Central memory CD4-positive, alpha-beta T cell (primary cell): ENCODE results near the gene PTPRM.

Experiments used
- DNase-seq: peaks from one replicate; pipeline ENCODE4 v3.0.0; 2022

PTPRM gene

DNA sequence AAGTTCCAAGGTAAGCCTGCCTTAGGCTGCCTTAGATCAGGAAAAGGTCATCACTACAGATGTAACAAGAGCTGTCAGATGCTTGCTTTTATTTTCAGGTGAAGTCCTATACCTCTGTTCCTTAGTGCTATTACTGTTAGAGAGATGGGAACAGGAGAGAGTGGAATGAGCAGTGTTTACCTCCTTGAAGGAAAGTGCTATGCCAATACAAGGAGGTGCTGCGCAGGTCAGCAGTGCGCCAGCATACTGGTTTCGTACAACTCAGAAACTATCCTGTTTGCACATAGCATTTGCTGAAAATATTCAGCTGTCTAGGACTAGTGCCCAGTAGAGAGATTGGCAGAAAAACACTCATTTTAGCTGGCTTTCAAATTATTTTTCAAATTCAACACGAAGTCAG is 629.1 kb downstream of the PTPRM start:
- no peak for DNase-seq

GRCh38 chr18:8197499-8197898 is 630.4 kb downstream of the PTPRM start:
- no peak for DNase-seq

DNA sequence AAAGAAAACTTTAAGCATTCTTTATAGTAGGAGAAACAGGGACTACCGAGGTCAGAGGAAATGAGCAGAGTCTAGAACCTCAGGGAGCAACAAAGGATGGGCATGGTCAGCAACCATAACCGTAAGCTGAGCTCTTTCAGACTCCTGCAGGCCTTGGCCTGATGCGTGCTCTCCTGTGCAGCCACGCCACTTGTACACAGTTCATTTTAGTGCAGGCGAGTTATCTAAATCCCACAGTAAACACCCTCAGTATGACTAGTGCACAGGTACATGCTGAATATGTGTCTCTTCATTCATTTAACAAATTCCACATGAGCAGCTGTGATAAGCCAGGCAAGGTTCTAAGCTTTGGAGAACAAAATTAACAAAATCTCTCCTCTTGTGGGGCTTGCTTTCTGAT is 640.9 kb downstream of the PTPRM start:
- no peak for DNase-seq

GRCh38 chr18:8208716-8209115 is 641.6 kb downstream of the PTPRM start:
- no peak for DNase-seq

DNA sequence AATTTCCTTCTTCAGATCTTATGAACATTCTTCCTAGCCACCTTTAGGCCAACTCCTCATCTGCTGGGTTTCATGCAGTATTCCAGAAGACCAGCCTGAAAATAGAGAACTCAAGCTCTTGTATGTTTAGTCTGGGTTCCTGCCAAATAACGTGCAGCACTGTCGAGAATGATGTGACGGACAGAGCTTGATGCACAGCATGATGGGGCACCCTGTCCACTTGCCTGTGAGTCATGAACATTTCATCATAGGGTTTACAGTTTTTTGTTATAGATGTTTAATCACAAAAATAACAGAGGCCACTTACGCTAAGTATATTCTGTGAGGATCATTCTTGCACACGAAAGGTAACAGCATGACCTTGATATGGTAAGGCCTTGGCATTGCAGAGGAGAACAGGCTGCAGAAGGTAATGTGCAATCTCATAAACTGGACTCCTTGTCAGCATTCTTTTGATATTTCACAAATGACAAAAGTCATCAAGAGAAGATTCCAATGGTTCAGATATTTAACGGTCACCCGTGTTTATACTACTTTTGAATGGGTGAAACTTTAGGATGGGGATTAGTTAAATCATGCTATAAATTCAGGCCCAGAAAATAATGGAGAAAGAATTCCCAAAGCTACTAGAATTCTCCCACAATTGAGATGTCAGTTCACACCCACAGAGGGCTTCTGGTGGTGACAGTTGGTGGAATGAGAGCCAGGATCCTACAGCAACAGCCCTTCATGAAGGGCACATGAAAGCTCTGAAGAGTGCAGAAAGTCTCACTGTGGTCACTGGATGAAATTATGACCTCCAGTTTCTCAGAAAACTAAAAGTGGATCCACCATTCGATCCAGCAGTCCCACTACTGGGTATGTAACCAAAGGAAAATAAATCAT is 646.0 kb downstream of the PTPRM start:
- DNase-seq, result no peak

- no peak for DNase-seq
These were observed 648.6 kb downstream of the PTPRM start for GRCh38 chr18:8215741-8216140.

DNA sequence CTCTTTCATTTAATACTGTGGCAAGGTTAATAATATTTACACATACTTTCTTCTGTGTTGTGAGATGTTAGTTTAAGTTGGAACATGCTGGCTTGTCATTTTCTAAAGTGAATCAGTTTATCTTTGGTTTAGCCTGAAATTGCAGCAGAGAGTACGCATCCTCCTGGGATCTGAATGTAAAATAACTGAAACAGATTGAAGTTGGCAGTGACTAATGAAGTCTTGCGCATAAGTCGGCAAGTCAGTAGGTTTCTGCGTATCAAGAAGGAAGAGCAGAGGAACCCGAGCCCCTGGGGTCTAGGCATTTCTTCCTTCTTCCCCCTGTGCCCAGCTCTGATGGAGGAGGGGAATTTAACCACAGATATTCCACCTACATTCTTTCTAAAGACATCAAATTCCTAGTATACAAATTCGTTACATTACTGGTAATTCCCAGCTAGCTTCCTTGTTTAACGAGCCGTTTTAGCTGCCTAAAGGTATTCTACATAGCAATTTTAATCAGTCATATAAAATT is 650.0 kb downstream of the PTPRM start:
- DNase-seq, result no peak

DNA sequence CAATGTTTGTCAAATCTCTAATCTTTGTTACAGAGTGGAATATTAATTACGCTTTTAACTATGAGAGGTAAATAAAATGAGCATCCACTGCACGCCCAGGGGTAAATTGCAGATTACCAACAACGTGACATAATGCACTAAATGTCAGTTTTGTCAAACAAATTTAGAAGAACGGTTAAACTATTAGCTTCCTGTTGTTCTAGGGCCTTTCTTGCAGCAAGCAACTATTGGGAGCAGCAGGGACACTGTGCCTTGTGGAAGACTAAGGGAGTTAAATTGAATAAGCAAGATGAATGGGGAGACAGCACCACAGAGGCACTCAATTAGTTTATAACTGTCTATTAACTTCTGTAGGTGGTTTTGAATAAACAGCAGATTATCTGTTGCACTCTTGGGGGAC is 651.1 kb downstream of the PTPRM start:
- DNase-seq, result no peak

- no peak for DNase-seq
These were observed 654.3 kb downstream of the PTPRM start for GRCh38 chr18:8221452-8221851.

DNA sequence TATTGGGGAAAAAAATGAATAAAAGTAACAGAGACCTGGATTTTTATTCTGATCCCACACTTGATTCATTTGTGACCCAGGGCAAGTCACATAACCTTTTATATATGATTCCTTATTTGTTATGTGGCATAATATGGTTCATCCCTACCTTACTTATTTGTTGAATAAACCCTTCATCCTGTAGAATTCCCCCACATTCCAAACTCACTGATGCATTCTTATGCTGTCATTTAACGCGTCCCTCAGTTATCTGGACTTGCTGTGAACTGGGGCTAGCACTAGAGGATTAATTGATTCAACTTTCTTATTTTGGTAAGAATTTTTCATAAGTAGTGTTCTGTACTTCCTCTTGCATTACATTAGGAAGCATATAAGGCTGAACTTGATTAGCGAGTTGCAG is 657.5 kb downstream of the PTPRM start:
- DNase-seq, result no peak

- DNase-seq, result no peak
These were observed 661.9 kb downstream of the PTPRM start for GRCh38 chr18:8229040-8229439.

- no peak for DNase-seq
These were observed 662.7 kb downstream of the PTPRM start for GRCh38 chr18:8229787-8230186.

- no peak for DNase-seq
These were observed 664.2 kb downstream of the PTPRM start for GRCh38 chr18:8231316-8231715.

GRCh38 chr18:8232791-8233190 is 665.7 kb downstream of the PTPRM start:
- DNase-seq, result no peak

DNA sequence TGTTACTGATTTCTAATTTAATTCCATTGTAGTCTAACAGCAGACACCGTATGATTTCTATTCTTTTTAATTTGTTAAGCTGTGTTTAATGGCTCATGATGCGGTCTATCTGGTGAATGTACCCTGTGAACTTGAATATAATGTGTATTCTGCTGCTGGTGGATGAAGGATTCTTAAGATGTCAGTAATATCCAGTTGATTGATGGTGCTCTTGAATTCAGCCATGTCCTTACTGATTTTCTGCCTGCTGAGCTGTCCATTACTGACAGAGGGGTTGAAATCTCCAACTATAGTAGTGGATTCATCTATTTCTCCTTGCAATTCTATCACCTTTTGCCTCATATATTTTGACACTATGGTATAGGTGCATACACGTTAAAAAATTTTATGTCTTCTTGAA is 668.8 kb downstream of the PTPRM start:
- DNase-seq, result no peak

GRCh38 chr18:8238507-8238906 is 671.4 kb downstream of the PTPRM start:
- no peak for DNase-seq

GRCh38 chr18:8241731-8242130 is 674.6 kb downstream of the PTPRM start:
- DNase-seq, result no peak

DNA sequence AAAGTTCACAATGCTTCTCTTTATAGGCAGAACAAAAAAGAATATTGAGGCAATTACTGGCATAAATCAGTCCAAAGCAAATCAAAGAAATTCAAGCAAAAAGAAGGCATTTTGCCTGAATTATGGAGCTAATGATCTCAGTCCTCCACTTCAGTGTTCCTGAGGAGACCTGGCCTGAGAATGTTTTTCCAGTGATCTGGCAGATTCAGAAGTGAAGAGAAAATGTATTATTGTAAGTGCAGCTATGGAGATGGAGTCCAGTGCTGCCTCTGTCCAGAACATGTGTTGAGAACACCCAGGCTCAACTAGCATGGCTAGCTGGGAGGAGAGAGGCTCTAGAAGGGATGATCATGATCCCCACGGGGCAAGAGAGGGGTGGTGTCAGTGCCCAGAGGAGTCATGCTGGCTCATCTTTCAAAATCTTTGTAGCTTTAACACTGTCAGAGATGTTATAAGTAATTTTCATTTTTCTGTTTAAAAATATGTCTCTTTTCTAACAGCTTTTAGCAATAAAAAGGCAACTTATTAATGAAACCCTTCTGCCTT is 675.1 kb downstream of the PTPRM start:
- DNase-seq, result no peak

GRCh38 chr18:8247700-8248099 is 680.6 kb downstream of the PTPRM start:
- no peak for DNase-seq

GRCh38 chr18:8248576-8248975 is 681.5 kb downstream of the PTPRM start:
- no peak for DNase-seq

- DNase-seq, result no peak
These were observed 682.7 kb downstream of the PTPRM start for GRCh38 chr18:8249811-8250210.

GRCh38 chr18:8252371-8252770 is 685.3 kb downstream of the PTPRM start:
- no peak for DNase-seq

- no peak for DNase-seq
These were observed 686.8 kb downstream of the PTPRM start for GRCh38 chr18:8253944-8254343.

- no peak for DNase-seq
These were observed 687.5 kb downstream of the PTPRM start for GRCh38 chr18:8254654-8255053.
